Body of pancreas (tissue), 4 donors: ENCODE results near the gene CHD8.

ENCODE experiments used
- CTCF ChIP-seq, 7 experiments: fragments of 450-650 bp in 4 of 7; fragments of 200-600 bp in 3 of 7; sonication (generic) in 3 of 7; IDR thresholded peaks; one replicate each; pipeline ENCODE4 v1.5.1; 2016 to 2019; ENCODE audit warnings: antibody characterized with exemption in 7 of 7
- POLR2A ChIP-seq, 3 donors: fragments of 450-650 bp; IDR thresholded peaks; one replicate each; pipeline ENCODE4 v1.6.1; 2016; ENCODE audit warnings: antibody characterized with exemption in 3 of 3, mild to moderate bottlenecking in 2 of 3

GRCh38 chr14:21428930-21429329, 27.0 kb downstream of the CHD8 start:
- TF ChIP-seq CTCF (IDR thresholded peaks at IDR 0.05) (no peak), POLR2A (IDR thresholded peaks at IDR 0.05) (no peak)
